Subcutaneous abdominal adipose tissue (tissue), 5 donors: ENCODE measurements around the gene CDX1.
A peak's percentile ranks its signal among the peaks of the same experiment; 100 is the strongest.

ENCODE experiments used
- H3K27ac ChIP-seq: one replicate; pipeline ENCODE4 v1.7.0; 2013; ENCODE audit warnings: low read depth, mild to moderate bottlenecking, inconsistent platforms, low read length, moderate library complexity
- H3K27me3 ChIP-seq, 5 donors: one replicate each; pipeline ENCODE4 v1.7.0; 2013; ENCODE audit warnings: low read length in 5 of 5, inconsistent platforms in 1 of 5; ENCODE audit not compliant: control insufficient read depth in 5 of 5, insufficient read depth in 4 of 5
- H3K36me3 ChIP-seq, 5 donors: one replicate each; pipeline ENCODE4 v1.7.0; 2013; ENCODE audit warnings: low read length in 5 of 5; ENCODE audit not compliant: control insufficient read depth in 5 of 5, insufficient read depth in 5 of 5
- H3K4me1 ChIP-seq, 5 donors: one replicate each; pipeline ENCODE4 v1.7.0; 2013; ENCODE audit warnings: low read length in 5 of 5, mild to moderate bottlenecking in 3 of 5, moderate library complexity in 1 of 5; ENCODE audit not compliant: control insufficient read depth in 5 of 5, insufficient read depth in 5 of 5
- H3K4me3 ChIP-seq, 5 donors: one replicate each; pipeline ENCODE4 v1.7.0; 2013; ENCODE audit warnings: low read length in 5 of 5, low read depth in 1 of 5
- H3K9ac ChIP-seq, 5 donors: one replicate each; pipeline ENCODE4 v1.7.0; 2013; ENCODE audit warnings: low read length in 5 of 5, mild to moderate bottlenecking in 4 of 5, moderate library complexity in 3 of 5
- H3K9me3 ChIP-seq, 5 donors: one replicate each; pipeline ENCODE4 v1.7.0; 2013; ENCODE audit warnings: low read length in 5 of 5; ENCODE audit not compliant: control insufficient read depth in 5 of 5
- donor health status: healthy.
- donor health status: healthy.
- donor health status: healthy.
- donor health status: healthy.
- donor health status: healthy.

The CDX1 gene

GRCh38 chr5:150137168-150137957 lies 29.2 kb upstream of the CDX1 start:
- Histone ChIP-seq H3K27me3 (peaks cover 0 to 24% (median 2%) of the 10 kb centered on the region in 5 donors), H3K9ac (peak overlapping the region in 2 of 5 donors; percentile 6 to 27), H3K4me3 (peak overlapping the region in 2 of 5 donors; percentile 19 to 37), H3K4me1 (peaks cover 9 to 79% (median 61%) of the 10 kb centered on the region in 5 donors), H3K27ac (peak overlapping the region; percentile 60), H3K9me3 (no peaks in the 10 kb centered on the region), H3K36me3 (peaks cover 0 to 26% (median 23%) of the 10 kb centered on the region in 5 donors)

GRCh38 chr5:150137997-150138396 lies 28.6 kb upstream of the CDX1 start:
- H3K4me3 ChIP-seq = peak overlapping the region in 3 of 5 donors; percentile 2 to 37 (median 19)
- H3K4me1 ChIP-seq = peaks cover 10 to 78% (median 61%) of the 10 kb centered on the region in 5 donors
- H3K27ac ChIP-seq = peak overlapping the region; percentile 60
- H3K27me3 ChIP-seq = peaks cover 0 to 24% (median 2%) of the 10 kb centered on the region in 5 donors
- peak overlapping the region in 3 of 5 donors; percentile 5 to 27 (median 6) for H3K9ac ChIP-seq
- no peaks in the 10 kb centered on the region for H3K9me3 ChIP-seq
- H3K36me3 ChIP-seq = peaks cover 0 to 26% (median 23%) of the 10 kb centered on the region in 5 donors

GRCh38 chr5:150138551-150139265 lies 27.9 kb upstream of the CDX1 start:
- Histone ChIP-seq H3K9ac (peak overlapping the region in 2 of 5 donors; percentile 4 to 26), H3K4me3 (peak overlapping the region in 3 of 5 donors; percentile 2 to 38 (median 37)), H3K9me3 (no peaks in the 10 kb centered on the region), H3K36me3 (peaks cover 0 to 21% (median 17%) of the 10 kb centered on the region in 5 donors), H3K27me3 (peaks cover 0 to 23% (median 2%) of the 10 kb centered on the region in 5 donors), H3K4me1 (peaks cover 13 to 78% (median 65%) of the 10 kb centered on the region in 5 donors), H3K27ac (peak overlapping the region; percentile 60)

- Histone ChIP-seq H3K4me1 (peaks cover 13 to 85% (median 72%) of the 10 kb centered on the region in 5 donors), H3K4me3 (peak overlapping the region in 2 of 5 donors; percentile 37 to 38), H3K9me3 (no peaks in the 10 kb centered on the region), H3K9ac (peak overlapping the region in 1 of 5 donors; percentile 26), H3K27me3 (peaks cover 0 to 21% (median 2%) of the 10 kb centered on the region in 5 donors), H3K27ac (peak overlapping the region; percentile 60), H3K36me3 (peaks cover 0 to 18% (median 11%) of the 10 kb centered on the region in 5 donors)
Observed at GRCh38 chr5:150139334-150139733, 27.2 kb upstream of the CDX1 start.

GRCh38 chr5:150140830-150141229 lies 25.7 kb upstream of the CDX1 start:
- Histone ChIP-seq H3K9me3 (no peaks in the 10 kb centered on the region), H3K36me3 (peaks cover 0 to 8% (median 4%) of the 10 kb centered on the region in 5 donors), H3K4me3 (peak overlapping the region in 2 of 5 donors; percentile 0 to 15), H3K4me1 (peaks cover 16 to 96% (median 85%) of the 10 kb centered on the region in 5 donors), H3K27ac (peak overlapping the region; percentile 50), H3K27me3 (peaks cover 0 to 23% (median 2%) of the 10 kb centered on the region in 5 donors), H3K9ac (no peak overlapping the region)

GRCh38 chr5:150141544-150142184 lies 24.9 kb upstream of the CDX1 start:
- peaks cover 0 to 7% (median 4%) of the 10 kb centered on the region in 5 donors for H3K36me3 ChIP-seq
- no peak overlapping the region for H3K4me3 ChIP-seq
- peaks cover 0 to 19% (median 2%) of the 10 kb centered on the region in 5 donors for H3K27me3 ChIP-seq
- H3K9ac ChIP-seq = peak overlapping the region in 1 of 5 donors; percentile 6
- no peaks in the 10 kb centered on the region for H3K9me3 ChIP-seq
- H3K27ac ChIP-seq = peak overlapping the region; percentile 78
- peaks cover 19 to 88% (median 87%) of the 10 kb centered on the region in 5 donors for H3K4me1 ChIP-seq

GRCh38 chr5:150142185-150142958 lies 24.2 kb upstream of the CDX1 start:
- H3K27me3 ChIP-seq = peaks cover 0 to 15% (median 1%) of the 10 kb centered on the region in 5 donors
- H3K9ac ChIP-seq = peak overlapping the region in 1 of 5 donors; percentile 44
- H3K27ac ChIP-seq = peak overlapping the region; percentile 78
- peaks cover 19 to 88% (median 87%) of the 10 kb centered on the region in 5 donors for H3K4me1 ChIP-seq
- peaks cover 0 to 4% (median 2%) of the 10 kb centered on the region in 5 donors for H3K36me3 ChIP-seq
- H3K4me3 ChIP-seq = no peak overlapping the region
- H3K9me3 ChIP-seq = no peaks in the 10 kb centered on the region

GRCh38 chr5:150142959-150143349 lies 23.6 kb upstream of the CDX1 start:
- peak overlapping the region; percentile 78 for H3K27ac ChIP-seq
- H3K36me3 ChIP-seq = peaks cover 0 to 4% (median 2%) of the 10 kb centered on the region in 5 donors
- peaks cover 21 to 87% (median 83%) of the 10 kb centered on the region in 5 donors for H3K4me1 ChIP-seq
- no peaks in the 10 kb centered on the region for H3K9me3 ChIP-seq
- H3K4me3 ChIP-seq = no peak overlapping the region
- peak overlapping the region in 1 of 5 donors; percentile 44 for H3K9ac ChIP-seq
- H3K27me3 ChIP-seq = peaks cover 0 to 16% (median 0%) of the 10 kb centered on the region in 5 donors
